PC-3 (cell line): ENCODE data around the gene RNF225. TPM values are rescaled to one million over a fixed set of nuclear protein-coding genes. Genes with fewer than 3 reads are reported as not detected.
"Not testable (repeated sequence)": the region's sequence is repeated elsewhere in the genome, so short reads cannot be mapped to it uniquely, and the experiment has no call there.

Source experiments
- ATAC-seq: fragments of 200-7000 bp; cut with Tn5 transposase; 2 replicates; pipeline ENCODE4 v1.9.1; 2020; ENCODE audit warnings: mild to moderate bottlenecking, moderate library complexity
- BruUV-seq: library from RNA; stranded (reverse); fragments of 400-500 nt; replicated peaks from 2 replicates; lab custom pipeline; 2021; lab: Mats Ljungman, UMichigan
- CTCF ChIA-PET: fragments of 300-600 bp; sonication (Branson Sonifier 250); formaldehyde crosslinking; loops from one replicate; lab custom pipeline; 2022; ENCODE audit warnings: antibody characterized with exemption; lab: Charles Lee
- POLR2A ChIA-PET: fragments of 300-600 bp; sonication (Branson Sonifier 250); formaldehyde crosslinking; loops from one replicate; lab custom pipeline; 2022; ENCODE audit warnings: antibody characterized with exemption; ENCODE audit not compliant: unreplicated experiment; lab: Charles Lee
- DNase-seq: peaks from one replicate; pipeline ENCODE4 v3.0.0-alpha.2; 2015
- H2AFZ ChIP-seq: fragments of 300-600 bp; sonication (generic); 2 replicates; pipeline ENCODE4 v1.6.0; 2016; ENCODE audit warnings: antibody characterized with exemption, low read length
- H3F3A ChIP-seq: fragments of 300-600 bp; sonication (generic); one replicate; pipeline ENCODE4 v1.6.0; 2017; ENCODE audit warnings: antibody characterized with exemption, low read length, control low read depth, mild to moderate bottlenecking; ENCODE audit not compliant: unreplicated experiment
- H3K27ac ChIP-seq: fragments of 300-600 bp; sonication (generic); 2 replicates; pipeline ENCODE4 v1.5.1; 2016; ENCODE audit warnings: mild to moderate bottlenecking, low read length
- H3K27me3 ChIP-seq: fragments of 300-600 bp; sonication (generic); 2 replicates; pipeline ENCODE4 v1.6.1; 2016; ENCODE audit warnings: low read length, mixed read lengths
- H3K36me3 ChIP-seq: fragments of 300-600 bp; sonication (generic); 2 replicates; pipeline ENCODE4 v1.6.1; 2016; ENCODE audit warnings: low read depth, mixed run types, low read length, mixed read lengths
- H3K4me1 ChIP-seq: fragments of 300-600 bp; sonication (generic); 2 replicates; pipeline ENCODE4 v1.5.1; 2016; ENCODE audit warnings: low read length; ENCODE audit not compliant: insufficient read depth
- H3K4me2 ChIP-seq: fragments of 300-600 bp; sonication (generic); 2 replicates; pipeline ENCODE4 v1.6.0; 2016; ENCODE audit warnings: low read length
- H3K4me3 ChIP-seq: fragments of 300-600 bp; sonication (generic); 2 replicates; pipeline ENCODE4 v1.5.1; 2016; ENCODE audit warnings: mild to moderate bottlenecking, low read length, mixed read lengths
- H3K79me2 ChIP-seq: fragments of 300-600 bp; sonication (generic); 2 replicates; pipeline ENCODE4 v1.6.1; 2017; ENCODE audit warnings: low read length, mixed read lengths
- H3K9ac ChIP-seq: fragments of 300-600 bp; sonication (generic); 2 replicates; pipeline ENCODE4 v1.6.0; 2016; ENCODE audit warnings: mild to moderate bottlenecking, low read length
- H3K9me2 ChIP-seq: fragments of 300-600 bp; sonication (generic); replicated peaks from 2 replicates; pipeline ENCODE4 v1.6.1; 2016; ENCODE audit warnings: mixed run types, low read length, mixed read lengths
- H3K9me3 ChIP-seq: fragments of 300-600 bp; sonication (generic); 2 replicates; pipeline ENCODE4 v1.6.1; 2016; ENCODE audit warnings: low read length, mixed read lengths
- H4K20me1 ChIP-seq: fragments of 300-600 bp; sonication (generic); 2 replicates; pipeline ENCODE4 v1.6.1; 2016; ENCODE audit warnings: low read length, mixed read lengths
- EZH2 ChIP-seq: fragments of 300-600 bp; sonication (generic); IDR thresholded peaks from one replicate; pipeline ENCODE4 v1.6.1; 2017; ENCODE audit warnings: antibody characterized with exemption, mild to moderate bottlenecking, low read length; ENCODE audit not compliant: unreplicated experiment
- EZH2phosphoT487 ChIP-seq: fragments of 300-600 bp; sonication (generic); IDR thresholded peaks from 2 replicates; pipeline ENCODE4 v1.6.1; 2018; ENCODE audit warnings: mild to moderate bottlenecking, antibody characterized with exemption, low read length, borderline replicate concordance
- intact Hi-C: fragments of 100-400 bp; cut with micrococcal nuclease; formaldehyde crosslinking; loops from 2 replicates; pipeline ENCODE4 v1.9.0; 2023
- total RNA-seq: library from RNA; depleted of rRNA; stranded (reverse); fragments of >200 nt; gene quantifications from 2 replicates; pipeline ENCODE4 v1.2.3, GENCODE V29; 2014
- TF ChIP-seq, protein P1 (sequence below): fragments of 300-600 bp; sonication (generic); conservative IDR thresholded peaks from 2 replicates; pipeline ENCODE4 v1.5.1; 2017; ENCODE audit warnings: antibody characterized with exemption, low read depth, mild to moderate bottlenecking, low read length

Gene RNF225
- total RNA-seq, 1 experiment from 2014 or later = 2.2 TPM

DNA sequence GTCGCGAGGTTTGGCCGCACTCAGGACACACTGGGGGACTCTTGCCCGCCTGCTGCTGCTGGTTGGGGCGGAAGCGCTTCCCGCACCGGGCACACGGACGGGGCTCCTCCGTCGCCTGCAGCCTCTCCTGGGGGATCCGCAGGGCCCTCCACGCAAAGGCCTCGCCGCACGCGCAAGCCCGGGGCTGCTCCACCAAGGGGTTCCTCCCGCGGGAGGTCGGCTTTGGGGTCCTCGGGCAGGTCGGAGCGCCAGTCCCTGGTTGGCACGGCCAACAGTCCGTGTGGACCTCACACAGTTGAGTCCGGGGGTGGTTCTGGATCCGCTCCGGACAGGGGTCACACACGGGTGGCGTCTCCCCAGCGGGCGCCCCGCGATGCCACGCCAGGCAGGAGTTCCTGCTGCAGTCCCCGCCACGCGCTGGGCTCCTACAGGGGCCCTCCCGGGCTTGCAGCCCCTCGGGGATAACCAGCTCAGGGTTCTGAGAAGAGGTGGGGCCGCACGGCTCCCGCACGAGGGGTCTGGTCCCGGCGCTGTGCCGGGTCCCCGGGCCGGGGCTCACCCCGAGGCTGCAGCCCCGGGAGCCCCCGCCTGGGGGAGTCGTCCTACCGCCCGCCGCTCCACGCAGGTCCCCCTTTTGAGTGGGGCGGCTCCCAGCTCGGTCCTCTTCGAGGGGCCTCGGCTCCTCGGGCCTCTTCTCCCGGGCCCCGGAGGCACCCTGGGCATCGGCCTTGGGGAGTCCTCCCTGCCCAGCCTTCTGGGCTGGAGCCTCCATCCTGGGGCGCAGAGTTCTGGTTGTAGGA is 26.7 kb upstream of the RNF225 start:
- H3K4me2 ChIP-seq = no peak overlapping the region
- no TSS peak for BruUV-seq
- no peak overlapping the region for H2AFZ ChIP-seq
- intact Hi-C loops = no loop called here
- ATAC-seq (no peak), DNase-seq (no peak)
- no peaks in the 10 kb centered on the region for H3K9me2 ChIP-seq
- H3K79me2 ChIP-seq = no peaks in the 10 kb centered on the region
- no peak overlapping the region for H3K27ac ChIP-seq
- H3K4me3 ChIP-seq = no peak overlapping the region
- no peaks in the 10 kb centered on the region for H3K36me3 ChIP-seq
- H3K9me3 ChIP-seq = no peaks in the 10 kb centered on the region
- no peaks in the 10 kb centered on the region for H3F3A ChIP-seq
- no peaks in the 10 kb centered on the region for H3K27me3 ChIP-seq
- no peaks in the 10 kb centered on the region for H4K20me1 ChIP-seq
- H3K9ac ChIP-seq = no peak overlapping the region
- ChIA-PET CTCF (no interaction called here), POLR2A (no interaction called here)
- H3K4me1 ChIP-seq = no peaks in the 10 kb centered on the region
- TF ChIP-seq, protein P1, sequence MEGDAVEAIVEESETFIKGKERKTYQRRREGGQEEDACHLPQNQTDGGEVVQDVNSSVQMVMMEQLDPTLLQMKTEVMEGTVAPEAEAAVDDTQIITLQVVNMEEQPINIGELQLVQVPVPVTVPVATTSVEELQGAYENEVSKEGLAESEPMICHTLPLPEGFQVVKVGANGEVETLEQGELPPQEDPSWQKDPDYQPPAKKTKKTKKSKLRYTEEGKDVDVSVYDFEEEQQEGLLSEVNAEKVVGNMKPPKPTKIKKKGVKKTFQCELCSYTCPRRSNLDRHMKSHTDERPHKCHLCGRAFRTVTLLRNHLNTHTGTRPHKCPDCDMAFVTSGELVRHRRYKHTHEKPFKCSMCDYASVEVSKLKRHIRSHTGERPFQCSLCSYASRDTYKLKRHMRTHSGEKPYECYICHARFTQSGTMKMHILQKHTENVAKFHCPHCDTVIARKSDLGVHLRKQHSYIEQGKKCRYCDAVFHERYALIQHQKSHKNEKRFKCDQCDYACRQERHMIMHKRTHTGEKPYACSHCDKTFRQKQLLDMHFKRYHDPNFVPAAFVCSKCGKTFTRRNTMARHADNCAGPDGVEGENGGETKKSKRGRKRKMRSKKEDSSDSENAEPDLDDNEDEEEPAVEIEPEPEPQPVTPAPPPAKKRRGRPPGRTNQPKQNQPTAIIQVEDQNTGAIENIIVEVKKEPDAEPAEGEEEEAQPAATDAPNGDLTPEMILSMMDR = no peak
- no peak for TF ChIP-seq EZH2

DNA sequence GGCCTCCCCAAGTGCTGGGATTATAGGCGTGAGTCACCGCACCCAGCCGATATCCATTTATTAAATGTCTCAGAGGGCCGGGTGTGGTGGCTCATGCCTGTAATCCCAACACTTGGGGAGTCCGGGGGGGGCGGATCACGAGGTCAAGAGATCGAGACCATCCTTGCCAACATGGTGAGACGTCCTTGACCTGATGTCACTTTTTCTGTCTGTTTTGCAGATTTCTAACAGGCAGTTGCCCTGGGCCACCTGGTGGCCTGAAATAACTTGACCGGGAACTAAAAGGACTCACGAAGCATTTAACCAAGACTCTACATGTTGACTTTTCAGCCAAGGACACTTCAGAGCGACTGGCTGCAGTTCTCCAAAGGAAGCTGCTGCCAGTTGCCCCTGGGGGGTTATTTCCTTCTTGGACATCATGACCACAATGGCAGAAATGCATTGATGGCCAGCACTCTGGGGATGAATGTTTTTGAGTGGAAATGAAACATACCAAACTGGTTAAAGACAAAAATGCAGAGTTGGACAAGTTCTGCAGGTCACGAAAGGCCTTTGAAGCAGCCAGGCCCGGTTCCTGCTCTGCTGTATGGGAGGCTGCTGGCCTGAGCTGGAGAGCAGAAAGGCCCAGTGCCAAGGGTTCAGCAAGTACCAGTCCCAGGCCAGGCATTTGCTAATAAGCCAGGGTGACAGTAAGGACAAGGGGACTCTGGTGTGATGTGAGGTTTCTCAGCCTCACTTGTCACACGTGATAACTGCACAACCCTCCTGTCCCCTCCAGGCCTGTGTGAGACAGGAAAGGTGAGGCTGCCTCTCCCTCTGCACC is 22.9 kb upstream of the RNF225 start:
- H3K9me2 ChIP-seq = no peaks in the 10 kb centered on the region
- DNase-seq (peak; percentile 35), ATAC-seq (peak; percentile 45; the same call in 1 of the 2 replicates)
- no peaks in the 10 kb centered on the region for H3K36me3 ChIP-seq
- no peaks in the 10 kb centered on the region for H3K27me3 ChIP-seq
- POLR2A ChIA-PET = interaction anchor here (0.6 kb wide), 1 partner anchor 154 kb away, joined by 3 read pairs; no protein-coding TSS in a partner anchor
- H3K4me3 ChIP-seq = no peak overlapping the region
- no peaks in the 10 kb centered on the region for H3K9me3 ChIP-seq
- H3K9ac ChIP-seq = no peak overlapping the region
- intact Hi-C loops = no loop called here
- no peak overlapping the region for H3K27ac ChIP-seq
- H3F3A ChIP-seq = no peaks in the 10 kb centered on the region
- H3K4me1 ChIP-seq = no peaks in the 10 kb centered on the region
- H2AFZ ChIP-seq = no peak overlapping the region
- no peaks in the 10 kb centered on the region for H4K20me1 ChIP-seq
- no peaks in the 10 kb centered on the region for H3K79me2 ChIP-seq
- no TSS peak for BruUV-seq
- TF ChIP-seq EZH2 = no peak
- TF ChIP-seq, protein P1 = peak; percentile 52
- no peak overlapping the region for H3K4me2 ChIP-seq
- CTCF ChIA-PET = no interaction called here

DNA sequence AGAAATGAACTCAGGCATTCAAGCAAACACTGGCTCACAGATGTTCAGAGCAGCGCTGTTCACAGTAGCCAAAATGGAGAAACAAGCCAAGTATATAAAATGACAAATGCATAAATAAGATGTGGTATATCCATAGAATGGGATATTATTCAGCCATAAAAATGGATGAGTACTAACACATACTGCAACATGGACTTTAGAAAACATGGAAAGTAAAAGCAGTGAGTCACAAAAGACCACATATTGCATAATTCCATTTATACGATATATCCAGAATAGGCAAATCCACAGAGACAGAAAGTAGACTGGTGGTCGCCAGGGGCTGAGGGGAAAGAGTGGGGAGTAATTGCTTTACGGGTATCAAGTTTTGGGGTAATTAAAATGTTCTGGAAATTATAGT is 21.3 kb upstream of the RNF225 start:
- CTCF ChIA-PET = no interaction called here
- Histone ChIP-seq H3K79me2 (no peaks in the 10 kb centered on the region), H3K36me3 (no peaks in the 10 kb centered on the region), H3K4me2 (no peak overlapping the region), H3K4me3 (no peak overlapping the region), H3K27me3 (no peaks in the 10 kb centered on the region), H3K4me1 (no peaks in the 10 kb centered on the region), H3F3A (no peaks in the 10 kb centered on the region), H3K27ac (no peak overlapping the region), H3K9ac (no peak overlapping the region), H3K9me3 (no peaks in the 10 kb centered on the region), H3K9me2 (no peaks in the 10 kb centered on the region), H4K20me1 (no peaks in the 10 kb centered on the region), H2AFZ (no peak overlapping the region)
- BruUV-seq = no TSS peak
- ATAC-seq = no peak
- POLR2A ChIA-PET = no interaction called here
- TF ChIP-seq EZH2 = no peak
- TF ChIP-seq, protein P1 = no peak
- TF ChIP-seq EZH2phosphoT487 = no peak
- DNase-seq = no peak
- intact Hi-C loops = no loop called here

DNA sequence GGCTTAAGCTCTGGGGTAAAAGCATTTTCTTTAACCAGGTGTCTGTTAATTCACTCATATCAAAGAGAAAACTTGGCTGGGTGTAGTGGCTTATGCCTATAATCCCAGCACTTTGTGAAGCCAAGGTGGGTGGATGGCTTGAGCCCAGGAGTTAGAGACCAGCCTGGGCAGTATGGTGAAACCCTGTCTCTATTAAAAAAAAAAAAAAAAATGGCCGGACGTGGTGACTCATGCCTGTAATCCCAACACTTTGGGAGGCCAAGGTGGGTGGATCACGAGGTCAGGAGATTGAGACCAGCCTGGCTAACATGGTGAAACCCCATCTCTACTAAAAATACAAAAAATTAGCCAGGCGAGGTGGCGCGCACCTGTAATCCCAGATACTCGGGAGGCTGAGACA is 18.7 kb upstream of the RNF225 start:
- intact Hi-C loops, H3K9me3 ChIP-seq, H3K4me3 ChIP-seq, H3K27ac ChIP-seq, CTCF ChIA-PET, H3K36me3 ChIP-seq, POLR2A ChIA-PET, H3F3A ChIP-seq, H3K9me2 ChIP-seq, H3K27me3 ChIP-seq, H3K79me2 ChIP-seq, H4K20me1 ChIP-seq, DNase-seq, ATAC-seq, H2AFZ ChIP-seq, H3K4me2 ChIP-seq, H3K9ac ChIP-seq, H3K4me1 ChIP-seq, BruUV-seq: not testable (repeated sequence)
